A549 (cell line): ENCODE measurements around the gene ALDH1A1.

ENCODE experiments used
- CBX2 ChIP-seq: fragments of 200-600 bp; sonication (generic); IDR thresholded peaks from 2 replicates; pipeline ENCODE4 v1.6.1; 2016; ENCODE audit warnings: low read depth, mild to moderate bottlenecking, borderline replicate concordance
- CTCF ChIP-seq: fragments of >200 bp; sonication (Bioruptor Twin); formaldehyde crosslinking; IDR thresholded peaks from 3 replicates; pipeline ENCODE4 v1.5.1; 2016
- EHMT2 ChIP-seq: fragments of 200-600 bp; sonication (generic); IDR thresholded peaks from 2 replicates; pipeline ENCODE4 v1.6.1; 2016; ENCODE audit warnings: antibody characterized with exemption, low read depth, mild to moderate bottlenecking, moderate library complexity
- POLR2A ChIP-seq: IDR thresholded peaks from 2 replicates; pipeline ENCODE4 v1.6.1; 2012; ENCODE audit warnings: mild to moderate bottlenecking, low read length
- RNF2 ChIP-seq: fragments of 200-600 bp; sonication (generic); IDR thresholded peaks from 2 replicates; pipeline ENCODE4 v1.6.1; 2016; ENCODE audit warnings: low read depth, mild to moderate bottlenecking, antibody characterized with exemption, moderate library complexity, borderline replicate concordance
- ZFP36 ChIP-seq: fragments of 450-650 bp; IDR thresholded peaks from 2 replicates; pipeline ENCODE4 v1.6.1; 2014; ENCODE audit warnings: borderline replicate concordance; ENCODE audit not compliant: partially characterized antibody
- TF ChIP-seq, protein P1 (sequence below): fragments of 450-650 bp; IDR thresholded peaks from 2 replicates; pipeline ENCODE4 v1.6.1; 2014; ENCODE audit warnings: antibody characterized with exemption
- TF ChIP-seq, protein P2 (sequence below): fragments of 150-350 bp; IDR thresholded peaks from 2 replicates; pipeline ENCODE4 v1.6.1; 2014; ENCODE audit warnings: low read depth, mild to moderate bottlenecking, low read length

DNA sequence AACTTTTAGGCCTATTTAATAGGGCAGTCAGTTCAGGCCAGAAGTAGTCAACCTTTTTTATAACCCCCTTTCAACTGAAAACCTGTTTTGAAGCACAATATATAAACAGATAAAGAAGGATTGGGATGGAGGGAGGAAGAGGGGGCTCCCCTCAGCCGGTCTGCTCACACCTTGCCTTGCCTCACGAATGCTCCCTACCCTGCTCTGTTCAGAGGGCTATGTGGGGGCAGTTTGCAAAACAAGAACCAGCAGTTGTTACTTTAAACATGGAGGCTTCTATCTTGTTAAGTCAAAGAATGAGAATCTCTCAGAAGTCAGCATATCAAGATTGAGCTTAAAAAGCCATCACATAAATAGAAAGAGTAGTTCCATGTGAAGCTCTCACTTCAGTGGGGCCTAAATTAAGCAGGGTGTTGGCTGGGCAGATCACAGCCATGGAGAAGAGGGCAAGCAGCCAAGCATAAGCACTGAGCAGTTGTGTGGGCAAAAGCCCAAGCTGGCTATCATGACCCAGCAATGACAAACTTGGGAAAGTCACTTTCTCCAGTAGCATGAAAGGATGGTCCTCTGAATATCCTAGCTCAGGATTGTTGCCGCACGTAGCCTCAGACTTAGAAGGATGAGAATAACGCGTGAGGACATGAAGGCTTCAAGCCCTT, 70.6 kb downstream of the ALDH1A1 start:
- TF ChIP-seq POLR2A, result no peak
- no peak for TF ChIP-seq CTCF
- TF ChIP-seq, protein P1, sequence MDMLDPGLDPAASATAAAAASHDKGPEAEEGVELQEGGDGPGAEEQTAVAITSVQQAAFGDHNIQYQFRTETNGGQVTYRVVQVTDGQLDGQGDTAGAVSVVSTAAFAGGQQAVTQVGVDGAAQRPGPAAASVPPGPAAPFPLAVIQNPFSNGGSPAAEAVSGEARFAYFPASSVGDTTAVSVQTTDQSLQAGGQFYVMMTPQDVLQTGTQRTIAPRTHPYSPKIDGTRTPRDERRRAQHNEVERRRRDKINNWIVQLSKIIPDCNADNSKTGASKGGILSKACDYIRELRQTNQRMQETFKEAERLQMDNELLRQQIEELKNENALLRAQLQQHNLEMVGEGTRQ, result no peak
- no peak for TF ChIP-seq EHMT2
- TF ChIP-seq RNF2, result no peak
- TF ChIP-seq, protein P2, sequence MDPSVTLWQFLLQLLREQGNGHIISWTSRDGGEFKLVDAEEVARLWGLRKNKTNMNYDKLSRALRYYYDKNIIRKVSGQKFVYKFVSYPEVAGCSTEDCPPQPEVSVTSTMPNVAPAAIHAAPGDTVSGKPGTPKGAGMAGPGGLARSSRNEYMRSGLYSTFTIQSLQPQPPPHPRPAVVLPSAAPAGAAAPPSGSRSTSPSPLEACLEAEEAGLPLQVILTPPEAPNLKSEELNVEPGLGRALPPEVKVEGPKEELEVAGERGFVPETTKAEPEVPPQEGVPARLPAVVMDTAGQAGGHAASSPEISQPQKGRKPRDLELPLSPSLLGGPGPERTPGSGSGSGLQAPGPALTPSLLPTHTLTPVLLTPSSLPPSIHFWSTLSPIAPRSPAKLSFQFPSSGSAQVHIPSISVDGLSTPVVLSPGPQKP, result no peak
- no peak for TF ChIP-seq CBX2
- TF ChIP-seq ZFP36, result no peak
